Stomach (tissue), 4 donors: Measurements from ENCODE around the gene ELF2.

Experiments used
- POLR2A ChIP-seq, 4 donors: fragments of 450-650 bp; IDR thresholded peaks; one replicate each; pipeline ENCODE4 v1.6.1; 2016; ENCODE audit warnings: antibody characterized with exemption in 4 of 4, control low read depth in 2 of 4, mild to moderate bottlenecking in 1 of 4, moderate library complexity in 1 of 4
- POLR2AphosphoS5 ChIP-seq, 3 donors: sonication (generic); formaldehyde crosslinking; IDR thresholded peaks; one replicate each; pipeline ENCODE4 v1.6.1; 2016; ENCODE audit warnings: antibody characterized with exemption in 3 of 3
- TF ChIP-seq, protein P1 (sequence below), 7 experiments: fragments of 450-650 bp in 4 of 7; fragments of 200-600 bp in 3 of 7; sonication (generic) in 3 of 7; IDR thresholded peaks; one replicate each; pipeline ENCODE4 v1.5.1; 2016 to 2019; ENCODE audit warnings: antibody characterized with exemption in 7 of 7, control low read depth in 2 of 7, mild to moderate bottlenecking in 1 of 7

DNA sequence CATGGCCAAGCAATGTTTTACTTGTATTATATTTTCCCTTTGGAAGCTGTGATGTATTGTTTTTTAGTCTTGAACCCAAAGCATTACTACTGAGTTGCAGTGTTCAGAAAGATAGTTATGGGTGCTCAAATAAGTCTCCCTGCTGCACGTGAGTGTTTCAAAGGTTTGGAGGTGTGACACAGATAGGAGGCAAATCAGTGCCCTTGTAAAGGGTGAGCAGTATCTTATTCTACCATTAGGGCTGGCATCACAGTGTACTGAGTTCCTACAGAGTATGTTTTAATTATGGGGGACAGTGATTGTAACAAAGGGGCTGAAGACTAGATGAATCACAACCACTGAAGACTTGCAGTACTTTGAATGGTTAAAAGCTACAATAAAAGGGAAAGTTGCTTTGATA lies 123.1 kb downstream of the ELF2 start:
- TF ChIP-seq, protein P1, sequence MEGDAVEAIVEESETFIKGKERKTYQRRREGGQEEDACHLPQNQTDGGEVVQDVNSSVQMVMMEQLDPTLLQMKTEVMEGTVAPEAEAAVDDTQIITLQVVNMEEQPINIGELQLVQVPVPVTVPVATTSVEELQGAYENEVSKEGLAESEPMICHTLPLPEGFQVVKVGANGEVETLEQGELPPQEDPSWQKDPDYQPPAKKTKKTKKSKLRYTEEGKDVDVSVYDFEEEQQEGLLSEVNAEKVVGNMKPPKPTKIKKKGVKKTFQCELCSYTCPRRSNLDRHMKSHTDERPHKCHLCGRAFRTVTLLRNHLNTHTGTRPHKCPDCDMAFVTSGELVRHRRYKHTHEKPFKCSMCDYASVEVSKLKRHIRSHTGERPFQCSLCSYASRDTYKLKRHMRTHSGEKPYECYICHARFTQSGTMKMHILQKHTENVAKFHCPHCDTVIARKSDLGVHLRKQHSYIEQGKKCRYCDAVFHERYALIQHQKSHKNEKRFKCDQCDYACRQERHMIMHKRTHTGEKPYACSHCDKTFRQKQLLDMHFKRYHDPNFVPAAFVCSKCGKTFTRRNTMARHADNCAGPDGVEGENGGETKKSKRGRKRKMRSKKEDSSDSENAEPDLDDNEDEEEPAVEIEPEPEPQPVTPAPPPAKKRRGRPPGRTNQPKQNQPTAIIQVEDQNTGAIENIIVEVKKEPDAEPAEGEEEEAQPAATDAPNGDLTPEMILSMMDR (IDR thresholded peaks at IDR 0.05): no peak
- TF ChIP-seq POLR2A (IDR thresholded peaks at IDR 0.05) (no peak), POLR2AphosphoS5 (IDR thresholded peaks at IDR 0.05) (no peak)
